Activated T-helper 9 cell treated with anti-CD3 and anti-CD28 coated beads, Interleukin-2, amount 50 U/mL, for 16 hours (primary cell): ENCODE measurements around the gene AARSD1.
"Not testable (repeated sequence)": the region's sequence is repeated elsewhere in the genome, so short reads cannot be mapped to it uniquely, and the experiment has no call there.

ENCODE experiments used
- DNase-seq: peaks from one replicate; pipeline ENCODE4 v3.0.0-alpha.2; 2020; ENCODE audit warnings: low read depth

Gene AARSD1

DNA sequence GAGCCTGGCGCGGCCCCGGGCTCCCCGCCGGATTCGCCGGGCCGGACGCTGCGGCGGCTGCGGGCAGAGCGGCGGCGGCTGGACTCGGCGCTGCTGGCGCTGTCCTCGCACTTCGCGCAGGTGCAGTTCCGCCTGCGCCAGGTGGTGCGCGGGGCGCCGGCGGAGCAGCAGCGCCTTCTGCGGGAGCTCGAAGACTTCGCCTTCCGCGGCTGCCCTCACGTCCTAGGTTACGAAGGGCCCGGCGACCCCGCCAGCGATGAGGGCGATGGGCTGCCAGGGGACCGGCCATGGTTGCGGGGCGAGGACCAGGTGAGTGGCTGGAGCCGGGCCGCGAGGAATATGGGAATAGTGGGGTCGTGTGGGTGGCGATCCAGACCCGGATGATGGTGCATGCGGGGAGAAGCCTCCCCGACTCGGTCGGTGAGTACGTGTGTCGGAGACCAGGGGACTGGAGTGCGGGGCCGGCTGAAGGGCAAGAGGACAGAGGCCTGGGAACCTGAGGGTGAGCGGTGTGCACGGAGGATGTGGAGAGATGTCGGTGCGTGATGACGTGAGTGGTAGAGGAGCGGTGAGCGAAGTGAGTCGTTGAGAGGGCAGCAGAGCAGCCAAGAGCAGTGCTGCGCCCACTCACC, 16.6 kb upstream of the AARSD1 start:
- DNase-seq = peak; percentile 35

DNA sequence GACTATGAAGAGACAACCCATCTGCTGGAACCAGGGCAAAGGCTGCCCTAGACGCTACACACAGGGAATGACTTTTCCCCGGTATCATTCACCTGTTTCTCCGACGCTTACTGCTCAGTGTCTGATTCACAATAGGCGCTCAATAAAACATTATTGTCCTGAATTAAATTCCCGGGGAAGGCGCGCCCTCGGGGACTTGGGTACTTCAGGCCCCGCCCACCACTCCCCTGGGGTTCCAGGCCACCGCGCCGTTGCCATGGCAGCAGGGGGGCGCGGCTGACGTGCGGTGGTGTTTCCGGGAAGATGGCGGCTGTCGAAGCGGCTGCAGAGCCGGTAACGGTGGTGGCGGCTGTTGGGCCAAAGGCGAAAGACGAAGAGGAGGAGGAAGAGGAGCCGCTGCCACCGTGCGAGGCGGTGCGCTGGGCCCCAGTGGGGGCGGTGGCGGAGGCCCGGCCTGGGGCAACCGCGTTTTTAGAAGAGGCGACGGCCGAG, 16.1 kb upstream of the AARSD1 start, which contains the start of gene RUNDC1:
TSS of gene RUNDC1 (plus strand) at position 292 of the 492 bp plus-strand sequence. CDS start at position 304, 12 bp downstream.
- DNase-seq = peak; percentile 88

DNA sequence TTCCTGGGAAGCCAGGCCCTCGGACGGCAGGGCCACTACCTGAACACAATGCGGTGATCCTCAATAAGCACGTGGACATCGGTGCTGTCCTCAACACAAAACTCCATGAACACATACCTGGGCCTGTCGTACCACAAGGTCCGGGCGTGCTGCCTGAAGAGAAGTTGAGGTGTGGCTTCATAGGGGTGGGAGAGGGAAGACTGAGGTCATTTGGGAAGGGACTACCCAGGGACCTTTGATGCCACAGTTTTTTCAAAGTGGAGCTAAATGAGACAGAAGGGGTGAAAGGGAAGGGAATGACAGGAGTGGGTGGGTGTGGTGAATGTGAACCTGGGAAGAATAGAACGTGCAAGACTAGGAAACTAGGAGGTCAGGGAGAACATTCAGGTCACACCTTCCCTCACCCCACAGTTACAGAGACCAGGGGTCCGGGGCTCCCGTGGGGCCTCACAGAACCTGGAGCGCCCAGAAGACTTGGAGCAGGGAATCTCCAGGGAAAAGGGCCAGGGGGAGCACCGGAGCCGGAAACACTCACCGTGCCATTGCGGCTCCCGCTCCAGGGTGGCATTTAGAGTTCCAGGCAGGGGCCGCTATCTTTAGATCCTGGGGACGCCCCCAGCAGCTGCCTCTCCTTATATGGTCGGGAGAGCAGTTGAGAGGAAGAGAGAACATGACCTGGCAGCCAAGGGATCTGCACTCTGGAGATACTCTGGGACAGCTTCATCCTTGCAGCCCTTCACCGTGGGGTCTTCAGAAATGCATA, 15.4 kb upstream of the AARSD1 start, which contains the start of gene PTGES3L:
TSS of gene PTGES3L (minus strand) at position 570 of the 763 bp plus-strand sequence. CDS start at position 543, 27 bp downstream.
- no peak for DNase-seq

DNA sequence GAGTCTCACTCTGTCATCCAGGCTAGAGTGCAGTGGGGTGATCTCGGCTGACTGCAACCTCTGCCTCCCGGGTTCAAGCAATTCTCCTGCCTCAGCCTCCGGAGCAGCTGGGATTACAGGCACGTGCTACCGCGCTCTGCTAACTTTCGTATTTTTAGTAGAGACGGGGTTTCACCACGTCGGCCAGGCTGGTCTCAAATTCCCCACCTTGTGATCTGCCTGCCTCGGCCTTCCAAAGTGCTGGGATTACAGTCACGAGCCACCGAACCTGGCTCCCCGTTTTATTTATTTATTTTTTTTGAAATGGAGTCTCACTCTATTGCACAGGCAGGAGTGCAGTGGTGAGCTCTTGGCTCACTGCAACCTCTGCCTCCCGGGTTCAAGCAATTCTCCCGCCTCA, 11.4 kb upstream of the AARSD1 start:
- not testable (repeated sequence) for DNase-seq

DNA sequence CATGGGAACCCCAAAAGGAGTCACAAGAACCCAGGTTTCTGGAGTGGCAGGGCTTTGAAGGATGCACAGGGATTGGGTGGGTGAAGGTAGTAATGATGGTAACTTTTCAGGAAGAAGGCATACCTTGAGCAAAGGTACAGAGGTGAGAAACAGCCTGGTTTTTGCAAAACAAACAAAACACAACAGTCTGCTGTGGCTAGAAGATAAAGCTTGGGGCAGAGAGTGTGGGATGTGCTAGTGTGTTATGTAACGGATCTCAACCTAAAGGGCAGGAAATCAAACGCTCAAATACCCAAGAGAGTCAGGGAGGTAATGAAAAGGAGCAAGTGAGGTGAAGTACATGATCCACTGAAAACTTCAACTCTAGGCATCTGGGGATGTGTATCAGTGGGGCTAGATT, 11.0 kb upstream of the AARSD1 start:
- DNase-seq = no peak

DNA sequence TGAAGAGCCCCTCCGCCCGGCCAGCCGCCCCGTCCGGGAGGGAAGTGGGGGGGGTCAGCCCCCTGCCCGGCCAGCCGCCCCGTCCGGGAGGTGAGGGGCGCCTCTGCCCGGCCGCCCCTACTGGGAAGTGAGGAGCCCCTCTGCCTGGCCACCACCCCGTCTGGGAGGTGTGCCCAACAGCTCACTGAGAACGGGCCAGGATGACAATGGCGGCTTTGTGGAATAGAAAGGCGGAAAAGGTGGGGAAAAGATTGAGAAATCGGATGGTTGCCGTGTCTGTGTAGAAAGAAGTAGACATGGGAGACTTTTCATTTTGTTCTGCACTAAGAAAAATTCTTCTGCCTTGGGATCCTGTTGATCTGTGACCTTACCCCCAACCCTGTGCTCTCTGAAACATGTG, 9.1 kb upstream of the AARSD1 start:
- DNase-seq = not testable (repeated sequence)

DNA sequence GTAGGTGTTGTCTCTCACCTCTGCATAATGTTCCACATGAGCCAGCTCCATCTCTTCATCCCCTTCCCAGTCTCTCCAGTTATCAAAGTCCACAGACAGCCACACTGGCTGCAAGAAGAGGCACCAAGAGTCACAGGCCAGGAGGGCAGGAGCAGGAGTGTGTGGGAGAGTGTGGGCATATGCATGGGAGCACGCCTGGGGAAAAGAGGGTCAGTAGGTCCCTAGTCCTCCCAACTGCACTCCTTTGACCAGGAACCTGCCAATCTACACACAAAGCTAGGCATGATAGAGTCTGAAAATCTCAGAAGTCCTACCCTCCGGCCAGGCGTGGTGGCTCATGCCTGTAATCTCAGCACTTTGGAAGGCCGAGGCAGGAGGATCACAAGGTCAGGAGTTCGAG, 7.3 kb upstream of the AARSD1 start:
- no peak for DNase-seq

DNA sequence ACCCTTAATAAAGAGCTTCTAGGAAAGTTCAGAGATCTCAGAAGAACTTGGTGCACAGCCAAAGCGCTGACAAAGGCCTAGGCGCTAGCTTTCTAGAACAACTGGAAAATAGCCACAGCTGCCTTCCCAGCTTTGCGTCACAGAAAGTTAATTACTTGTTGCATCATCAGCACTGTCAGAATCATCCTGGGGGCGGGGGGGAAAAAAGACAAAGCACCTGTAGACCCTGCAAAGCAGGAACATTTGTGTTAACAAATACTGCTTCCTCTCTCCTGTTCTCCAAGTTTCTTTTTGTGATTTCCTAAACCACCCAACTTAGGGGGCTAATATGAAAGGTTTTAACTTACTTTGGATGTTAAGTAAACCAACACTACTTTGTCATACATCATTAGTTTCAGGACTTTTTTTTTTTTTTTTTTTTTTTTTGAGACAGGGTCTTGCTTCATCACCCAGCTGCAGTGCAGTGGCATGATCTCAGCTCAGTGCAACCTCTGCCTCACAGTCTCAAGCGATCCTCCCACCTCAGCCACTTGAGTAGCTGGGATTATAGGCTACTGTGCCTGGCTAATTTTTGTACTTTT, 4.8 kb upstream of the AARSD1 start:
- no peak for DNase-seq

DNA sequence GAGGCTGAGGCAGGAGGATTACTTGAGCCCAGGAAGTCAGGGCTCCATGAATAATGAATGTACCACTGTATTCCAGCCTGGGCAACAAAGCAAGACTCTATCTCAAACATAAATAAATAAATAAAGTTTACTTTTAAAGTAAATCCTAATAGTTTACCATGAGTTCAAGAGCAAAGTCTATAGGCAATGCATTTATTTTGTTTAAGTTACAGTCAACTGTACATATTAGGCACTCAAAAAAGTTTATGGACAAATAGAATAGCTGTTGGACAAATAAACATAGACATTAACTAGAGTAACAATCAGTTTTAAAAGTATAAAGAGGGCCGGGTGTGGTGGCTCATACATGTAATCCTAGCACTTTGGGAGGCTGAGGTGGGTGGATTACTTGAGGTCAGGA, 3.7 kb upstream of the AARSD1 start:
- DNase-seq = no peak

DNA sequence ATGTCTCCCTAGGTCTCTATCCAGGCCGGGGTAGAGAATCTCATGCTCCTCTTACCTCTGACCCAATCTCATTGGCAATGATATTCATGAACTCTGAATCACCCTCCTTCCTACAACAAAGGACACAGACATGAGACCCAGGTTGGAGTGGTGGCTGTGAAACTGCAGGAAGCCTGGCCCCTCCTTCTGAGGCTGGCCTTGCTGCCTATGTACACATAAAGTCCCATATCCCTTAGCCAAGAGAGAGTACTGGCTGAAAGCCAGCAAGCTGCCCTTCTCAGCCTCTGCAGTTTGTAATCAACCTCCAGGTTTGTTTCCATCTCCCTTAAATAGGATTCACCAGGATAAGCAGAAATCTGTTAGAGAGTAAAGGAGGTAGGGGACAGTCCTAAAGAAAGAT, 10.6 kb downstream of the AARSD1 start:
- no peak for DNase-seq

DNA sequence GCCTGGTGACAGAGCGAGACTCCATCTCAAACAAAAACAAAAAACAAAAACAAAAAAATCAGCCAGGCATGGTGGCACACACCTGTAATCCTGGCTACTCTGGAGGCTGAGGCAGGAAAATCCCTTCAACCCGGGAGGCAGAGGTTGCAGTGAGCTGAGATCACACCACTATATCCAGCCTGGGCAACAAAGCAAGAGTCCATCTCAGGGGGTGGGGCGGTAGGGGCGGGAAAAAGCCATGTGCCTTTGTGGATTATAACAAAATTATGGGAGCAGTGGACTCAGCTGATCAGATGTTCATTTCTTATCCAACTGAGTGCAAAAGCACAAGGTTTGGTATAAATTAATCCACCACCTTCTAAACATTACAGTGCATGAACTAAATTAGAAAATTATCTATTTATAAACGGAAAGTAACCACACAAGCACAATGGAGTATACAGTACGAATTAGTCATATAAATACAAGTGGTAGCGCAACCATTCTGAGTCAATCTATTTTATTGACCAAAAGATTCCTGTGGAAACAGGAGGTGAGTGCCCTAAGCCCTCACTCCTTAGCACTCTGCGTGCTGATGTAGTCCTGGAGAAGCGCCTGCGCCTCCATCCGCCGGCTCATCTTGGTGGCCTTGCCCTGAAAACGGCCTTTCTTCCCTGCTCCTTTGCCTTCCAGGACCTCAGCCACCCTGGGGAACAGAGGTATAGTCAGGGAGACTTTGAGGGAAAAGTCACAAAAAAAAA, 14.0 kb downstream of the AARSD1 start:
- no peak for DNase-seq

DNA sequence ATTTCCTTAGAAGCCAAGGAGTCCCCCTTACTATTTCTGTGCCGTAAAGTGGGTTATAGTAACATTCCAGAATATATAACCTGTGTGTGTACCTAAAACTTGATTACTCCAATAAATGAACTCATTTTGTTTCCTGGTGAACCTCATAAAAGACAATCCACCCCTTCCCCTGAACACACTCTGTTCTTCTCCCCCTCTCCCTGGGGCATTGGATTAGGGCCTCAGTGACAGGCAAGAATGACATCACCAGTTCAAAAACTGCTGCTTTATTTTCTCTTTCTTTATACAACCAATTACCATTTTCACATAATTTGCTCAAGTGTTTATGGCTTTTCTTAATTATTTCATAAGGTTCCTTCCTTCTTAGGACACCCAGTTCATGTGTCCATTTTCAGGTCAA, 17.4 kb downstream of the AARSD1 start:
- DNase-seq = no peak

DNA sequence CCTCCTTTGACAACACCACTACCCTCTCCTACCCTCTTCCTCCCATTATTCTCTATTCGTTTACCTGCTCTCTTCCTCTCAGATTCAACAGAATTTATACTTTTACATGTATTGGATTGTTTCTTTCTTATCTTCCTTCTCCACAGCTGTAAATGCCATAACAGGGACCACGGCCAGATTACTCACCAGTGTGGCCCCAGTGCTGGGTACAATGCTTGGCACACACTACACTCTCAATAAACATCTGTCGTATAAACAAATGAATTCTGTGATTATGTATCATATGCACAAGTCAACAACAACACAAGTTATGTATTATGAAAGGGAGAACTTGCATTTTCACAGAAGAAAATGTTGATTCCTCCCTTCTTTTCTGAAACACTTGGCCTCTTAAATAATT, 20.0 kb downstream of the AARSD1 start:
- no peak for DNase-seq

DNA sequence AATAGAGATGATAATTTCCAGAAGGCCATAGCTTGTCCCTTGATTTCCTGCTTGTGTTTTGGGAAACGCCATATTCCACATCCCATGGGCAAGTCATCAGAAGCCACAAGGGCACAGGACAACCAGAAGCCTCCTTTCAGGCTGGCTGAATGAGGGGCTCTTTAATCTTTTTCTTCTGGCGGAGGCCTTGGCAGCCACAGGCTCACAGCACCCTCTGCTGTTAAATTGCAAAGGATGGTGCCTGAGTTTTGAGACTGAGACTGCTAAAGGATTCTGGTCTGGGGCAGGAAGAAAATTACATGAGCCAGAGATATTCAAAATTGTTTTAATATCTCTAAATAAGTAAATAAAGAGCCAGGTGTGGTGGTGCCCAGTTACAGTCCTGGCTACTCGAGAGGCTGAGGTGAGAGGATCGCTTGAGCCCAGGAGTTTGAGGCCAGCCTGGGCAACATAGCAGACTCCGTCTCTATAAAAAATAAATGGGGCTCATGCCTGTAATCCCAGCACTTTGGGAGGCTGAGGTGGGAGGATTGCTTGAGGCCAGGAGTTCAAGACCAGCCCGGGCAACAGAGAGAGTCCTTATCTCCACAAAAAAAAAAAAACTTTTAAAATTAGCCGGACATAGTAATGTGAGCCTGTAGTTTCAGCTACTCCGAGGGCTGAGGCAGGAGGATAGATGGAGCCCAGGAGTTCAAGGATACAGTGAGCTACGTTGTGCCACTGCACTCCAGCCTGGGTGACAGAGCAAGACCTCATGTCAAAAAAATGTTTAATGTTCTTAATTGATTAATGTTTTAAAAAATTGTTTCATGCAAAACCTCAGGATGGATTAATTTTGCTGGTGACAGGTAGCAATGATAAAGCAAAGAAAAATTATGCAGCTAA, 26.3 kb downstream of the AARSD1 start:
- no peak for DNase-seq

DNA sequence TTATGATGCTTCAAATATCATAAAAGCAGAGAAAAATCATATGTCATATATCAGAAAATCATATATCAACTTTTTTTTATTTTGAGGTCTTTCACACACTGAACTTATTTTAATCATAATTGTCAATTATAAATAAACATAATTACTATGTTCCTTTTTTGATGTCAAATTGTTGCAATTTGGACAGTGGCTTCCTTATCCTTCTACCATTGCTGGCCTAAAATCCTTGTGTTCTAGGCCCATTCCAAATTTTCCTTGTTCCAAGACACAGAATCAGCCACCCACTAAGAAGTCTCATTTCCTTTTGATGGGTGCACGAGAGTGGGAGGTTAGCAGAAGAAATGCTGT, 34.8 kb downstream of the AARSD1 start:
- no peak for DNase-seq

DNA sequence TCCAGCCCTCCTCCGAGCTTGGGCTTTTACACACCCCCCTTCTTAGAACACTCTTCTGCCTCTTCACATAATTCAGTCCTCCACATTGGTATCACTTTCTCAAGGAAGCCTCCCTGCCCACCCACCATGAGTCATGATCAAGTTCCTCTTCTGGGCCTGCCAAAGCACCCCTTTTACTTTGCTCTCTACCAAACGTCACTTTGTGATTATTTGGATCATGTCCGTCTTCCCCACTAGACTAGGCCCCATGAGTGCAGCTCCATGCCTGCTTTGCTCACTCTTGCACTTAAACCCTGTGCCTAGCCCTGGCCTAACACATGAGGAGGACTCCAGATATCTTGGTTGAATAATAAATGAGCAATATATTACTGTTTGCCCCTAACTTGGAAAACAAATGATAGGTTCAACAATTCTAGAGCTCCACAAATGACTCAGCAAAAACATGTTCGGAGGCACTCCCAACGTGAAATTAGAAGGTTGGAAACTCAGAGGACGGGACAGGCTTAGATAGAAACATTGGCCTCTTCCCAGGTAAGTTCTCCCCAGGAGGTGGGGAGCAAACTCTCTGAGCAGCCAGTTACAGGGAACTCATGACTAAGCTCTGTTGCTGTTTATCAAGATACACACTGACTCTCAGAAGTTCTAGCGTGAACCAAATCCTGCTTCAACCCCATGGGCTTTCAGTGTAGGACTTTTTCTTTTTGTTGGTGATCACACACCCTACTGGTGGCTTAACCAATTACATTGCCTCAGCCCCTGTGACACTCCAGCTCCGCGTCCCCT, 35.3 kb downstream of the AARSD1 start:
- no peak for DNase-seq

DNA sequence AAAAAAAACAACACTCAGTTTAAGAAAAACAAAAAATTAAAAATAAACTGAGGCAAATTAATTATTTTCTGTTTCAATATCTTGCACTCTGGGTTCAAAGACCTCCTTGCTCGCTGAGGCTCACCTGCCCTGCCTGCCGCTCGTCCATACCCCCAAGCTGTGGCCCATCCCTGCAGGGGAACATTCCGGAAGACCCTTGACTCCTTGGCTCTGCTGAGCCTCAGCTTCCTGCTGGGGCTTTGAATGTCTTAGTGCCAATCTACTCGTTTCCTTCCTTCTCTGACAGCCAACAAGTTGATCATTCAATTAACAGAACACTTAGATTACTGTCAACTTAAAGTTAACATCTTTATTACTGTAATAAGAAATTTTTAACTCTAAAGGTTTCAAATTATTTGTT, 39.4 kb downstream of the AARSD1 start:
- DNase-seq = no peak

DNA sequence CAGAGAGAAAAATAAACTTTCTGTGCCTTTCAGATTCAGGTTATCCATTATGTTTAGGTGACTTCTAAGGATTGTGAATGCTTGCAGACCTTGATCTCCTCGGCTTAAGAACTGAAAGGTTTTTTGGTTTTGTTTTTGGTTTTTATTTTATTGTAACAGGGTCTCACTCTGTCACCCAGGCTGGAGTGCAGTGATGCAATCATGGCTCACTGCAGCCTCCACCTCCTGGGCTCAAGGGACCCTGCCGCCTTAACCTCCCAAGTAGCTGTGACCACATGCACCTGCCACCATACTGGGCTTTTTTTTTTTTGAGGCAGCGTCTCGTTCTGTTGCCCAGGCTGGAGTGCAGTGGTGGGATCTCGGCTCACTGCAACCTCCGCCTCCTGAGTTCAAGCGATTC, 40.8 kb downstream of the AARSD1 start:
- DNase-seq = not testable (repeated sequence)

DNA sequence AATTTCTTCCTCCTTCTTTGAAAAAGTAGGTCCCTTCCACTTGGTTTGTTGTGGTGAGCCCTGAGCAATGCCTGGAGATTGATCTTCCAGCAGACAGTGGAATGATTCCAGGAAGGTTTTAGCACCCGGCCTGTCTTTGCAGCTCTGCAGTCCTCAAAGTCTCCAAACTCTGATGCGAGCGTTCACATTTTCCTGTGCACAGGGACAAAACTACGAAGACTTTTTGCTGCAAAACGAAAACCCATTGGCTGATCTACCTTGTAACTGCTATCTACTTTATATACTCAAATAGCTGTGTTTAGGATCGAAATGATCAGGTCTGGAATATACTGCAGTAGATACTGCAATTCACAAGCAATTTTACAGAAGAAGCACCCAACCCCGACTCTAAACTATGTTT, 42.0 kb downstream of the AARSD1 start:
- DNase-seq = no peak

DNA sequence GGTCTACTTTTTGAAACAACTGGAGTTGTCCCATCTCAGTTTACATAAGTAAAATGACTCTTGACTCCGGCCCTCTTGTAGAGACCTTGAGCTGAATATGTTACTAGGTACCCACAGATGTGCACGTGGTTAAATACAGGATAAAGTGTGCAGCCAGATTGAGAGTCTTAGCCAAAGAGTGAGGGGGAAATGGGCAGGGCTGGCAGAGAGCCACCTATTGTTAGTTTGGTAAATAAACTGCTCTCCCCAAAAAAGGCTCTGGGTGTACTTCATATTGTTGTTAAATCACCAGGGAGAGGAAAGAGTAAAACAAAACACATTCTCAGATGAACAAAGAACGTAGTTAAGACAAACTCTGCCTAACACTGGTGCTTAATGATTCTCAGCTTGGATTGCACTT, 43.3 kb downstream of the AARSD1 start:
- no peak for DNase-seq
